Ureter (tissue), 1 donor: ENCODE data around the gene C2orf49. TPM values are rescaled to one million over a fixed set of nuclear protein-coding genes. Genes with fewer than 3 reads are reported as not detected.

Experiments used
- DNase-seq: peaks from one replicate; pipeline ENCODE4 v3.0.0-alpha.2; 2020; ENCODE audit warnings: low spot score
- total RNA-seq: library from RNA; stranded (reverse); gene quantifications from one replicate; pipeline ENCODE4 v1.2.4, GENCODE V29; 2023
- donor health status: DM: yes; HTN: yes; CAD: no.

Gene C2orf49
- total RNA-seq = 17.1 TPM

DNA sequence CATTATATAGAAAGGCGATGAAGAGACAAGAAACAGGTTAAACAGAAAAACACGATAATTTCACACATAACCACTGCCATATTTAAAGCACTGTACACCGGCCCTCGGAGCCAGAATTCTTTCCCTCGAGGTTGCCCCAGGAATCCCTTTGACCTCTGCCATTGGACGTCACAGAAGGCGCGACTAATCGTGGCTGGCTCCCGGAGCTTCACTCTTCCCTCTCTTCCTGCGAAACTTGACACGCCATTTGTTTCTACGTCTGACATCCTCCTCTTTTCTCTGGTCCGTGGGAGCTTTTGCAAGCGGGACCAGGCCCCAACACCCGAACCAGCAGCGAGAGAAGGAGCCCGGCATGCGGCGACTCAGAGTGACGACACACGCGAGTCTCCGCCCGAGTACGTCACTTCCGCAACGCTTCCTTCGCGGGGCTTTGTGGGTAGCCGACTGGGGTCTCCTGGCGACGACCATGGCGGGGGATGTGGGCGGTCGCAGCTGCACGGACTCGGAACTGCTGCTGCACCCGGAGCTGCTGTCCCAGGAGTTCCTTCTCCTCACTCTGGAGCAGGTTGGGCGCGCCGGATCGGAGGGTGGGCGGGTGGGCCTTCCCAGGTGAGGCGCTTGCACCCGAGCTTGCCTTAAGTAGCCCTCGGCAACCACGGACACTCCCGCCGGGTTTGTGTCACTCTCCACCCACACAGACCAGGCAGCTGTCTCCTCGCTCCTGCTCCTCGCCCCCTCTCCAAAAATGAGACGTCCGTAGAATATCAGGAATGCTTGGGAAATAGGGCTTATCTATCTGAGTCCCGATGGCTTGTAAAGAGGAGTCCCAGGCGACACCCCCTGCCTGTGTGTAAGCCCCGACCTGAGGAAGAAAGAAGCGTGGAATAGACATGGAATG lies at the start of gene C2orf49:
Gene C2orf49 (plus strand): TSS at position 419 of the 898 bp plus-strand sequence. CDS start 48 bp downstream, at position 467.
- peak; percentile 89 for DNase-seq

DNA sequence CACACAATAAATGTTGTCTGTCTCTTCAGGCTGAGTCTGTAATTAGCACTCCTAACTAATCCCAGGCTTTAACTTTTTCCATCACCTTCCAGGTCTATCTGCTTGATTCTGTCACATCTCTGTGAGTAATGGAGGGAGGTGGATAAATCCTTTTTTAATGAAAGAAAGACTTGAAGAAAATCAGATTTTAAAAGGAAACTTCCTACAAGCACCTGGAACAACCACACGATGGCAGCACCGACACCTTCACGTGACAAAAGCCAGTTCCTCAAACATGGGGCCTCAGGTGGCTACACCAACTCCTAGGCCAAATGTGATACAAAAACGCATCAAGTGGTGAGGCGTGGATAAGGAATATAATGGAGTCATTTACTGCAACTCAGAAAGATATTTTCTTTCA lies 49.6 kb upstream of the C2orf49 start:
- DNase-seq = no peak

DNA sequence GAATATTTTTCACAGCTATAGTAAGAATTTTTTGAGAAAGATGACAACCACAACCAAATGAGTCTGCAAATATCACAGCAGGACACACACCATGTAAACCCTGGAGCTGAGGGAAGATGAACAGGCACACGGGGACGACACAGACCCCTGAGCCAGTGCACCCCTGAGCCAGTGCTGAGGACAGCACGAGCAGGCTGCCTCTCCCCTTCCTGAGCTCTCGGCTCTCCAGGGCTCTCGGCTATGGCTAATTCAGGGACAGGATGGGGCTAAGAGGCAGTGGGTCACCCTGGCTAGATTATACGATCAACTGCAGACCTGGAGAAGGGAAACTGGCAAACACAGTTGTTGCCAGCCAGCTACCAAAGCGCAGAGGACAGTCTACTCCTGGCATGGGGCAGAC lies 49.2 kb upstream of the C2orf49 start:
- no peak for DNase-seq

DNA sequence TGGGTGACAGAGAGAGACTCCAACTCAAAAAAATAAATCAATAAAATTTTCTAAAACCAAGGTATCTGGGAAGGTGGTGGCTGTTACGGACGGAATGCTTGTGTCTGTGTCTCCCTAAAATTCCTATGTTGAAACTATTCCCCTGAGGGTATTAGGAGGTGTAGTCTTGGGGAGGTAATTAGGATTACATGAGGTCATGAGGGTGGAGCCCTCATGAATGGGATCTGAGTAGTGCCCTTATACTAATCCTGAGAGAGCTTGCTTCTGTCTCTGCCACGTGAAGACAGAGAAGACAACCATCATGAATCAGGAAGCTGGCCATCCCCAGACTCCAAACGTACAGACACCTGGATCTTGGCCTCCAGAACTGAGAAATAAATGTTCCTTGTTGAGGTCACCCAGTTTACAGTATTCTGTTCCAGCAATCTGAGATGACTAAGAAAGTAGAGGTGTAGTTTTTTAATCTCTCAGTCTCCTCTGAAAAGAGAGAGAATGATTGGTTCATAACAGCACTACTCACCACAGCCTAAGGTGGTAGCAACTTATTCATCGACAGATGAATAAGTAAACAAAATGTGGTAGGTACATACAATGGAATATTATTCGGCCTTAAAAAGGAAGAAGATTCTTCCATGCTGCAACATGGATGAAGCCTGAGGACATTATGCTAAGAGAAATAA lies 46.2 kb upstream of the C2orf49 start:
- no peak for DNase-seq

DNA sequence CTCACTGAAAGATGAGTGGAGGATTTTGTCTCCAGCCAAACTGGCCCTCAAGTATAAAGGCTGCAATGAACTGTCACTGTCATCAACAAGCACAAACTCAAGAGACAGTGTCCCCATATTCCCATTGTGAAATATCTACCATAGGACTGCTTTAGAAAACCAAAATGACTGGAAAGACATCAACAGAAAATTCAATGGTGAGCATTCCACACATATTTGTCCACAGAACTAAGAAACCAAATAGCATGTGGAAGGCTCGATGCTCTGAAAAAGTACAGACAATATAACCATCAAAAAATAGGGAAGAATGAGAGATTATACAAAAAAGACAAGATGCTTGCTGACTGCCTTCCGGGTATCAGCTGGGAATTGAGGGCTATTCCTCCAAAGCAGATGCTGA lies 45.4 kb upstream of the C2orf49 start:
- no peak for DNase-seq

DNA sequence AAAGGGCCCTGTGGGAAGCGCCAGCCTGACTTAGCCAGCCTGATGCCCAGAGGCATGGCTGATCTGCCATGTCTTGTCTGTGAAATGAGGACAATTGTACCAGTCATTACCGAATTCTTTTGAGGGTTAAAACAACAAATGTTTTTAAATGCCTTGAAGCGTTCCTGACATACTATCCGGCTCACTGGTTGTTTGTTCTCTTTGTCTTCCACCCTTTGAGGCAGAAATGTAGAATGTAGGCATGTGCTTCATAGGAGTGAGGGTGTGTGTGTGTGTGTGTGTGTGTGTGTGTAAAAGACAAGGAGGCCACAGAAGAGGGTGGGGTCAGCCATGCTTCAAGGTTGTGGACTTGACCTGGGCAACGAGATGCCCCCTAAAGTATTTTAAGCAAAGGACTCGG lies 43.3 kb upstream of the C2orf49 start:
- DNase-seq = no peak

DNA sequence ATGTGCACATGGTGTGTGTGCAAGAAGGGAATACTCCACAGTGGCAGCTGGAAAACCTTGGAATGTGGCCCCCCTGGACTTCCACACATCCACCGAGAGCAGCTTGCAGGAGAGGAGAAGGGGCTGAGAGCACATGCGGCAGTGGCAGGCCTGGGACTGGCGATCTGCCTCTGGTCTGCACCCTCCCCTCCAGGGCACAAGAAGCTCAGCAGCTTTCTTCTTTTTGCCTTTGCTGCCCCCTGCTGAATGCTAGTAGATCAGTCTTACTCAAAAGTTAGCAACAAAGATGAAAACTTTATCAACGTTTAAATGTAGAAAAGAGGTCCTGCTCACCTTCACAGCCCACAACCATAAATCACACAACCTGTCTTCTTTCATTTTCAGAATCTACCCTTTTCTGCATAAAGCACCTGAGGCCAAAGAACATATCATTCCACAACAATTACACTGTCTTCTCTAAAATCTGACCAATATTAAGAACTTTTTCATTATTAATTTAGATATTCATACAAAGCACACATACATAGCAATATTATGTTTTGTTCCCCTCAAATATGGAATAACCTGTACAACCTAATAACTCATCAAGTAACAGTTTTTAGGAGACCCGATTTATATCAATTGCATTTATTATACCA lies 42.4 kb upstream of the C2orf49 start:
- DNase-seq = no peak

DNA sequence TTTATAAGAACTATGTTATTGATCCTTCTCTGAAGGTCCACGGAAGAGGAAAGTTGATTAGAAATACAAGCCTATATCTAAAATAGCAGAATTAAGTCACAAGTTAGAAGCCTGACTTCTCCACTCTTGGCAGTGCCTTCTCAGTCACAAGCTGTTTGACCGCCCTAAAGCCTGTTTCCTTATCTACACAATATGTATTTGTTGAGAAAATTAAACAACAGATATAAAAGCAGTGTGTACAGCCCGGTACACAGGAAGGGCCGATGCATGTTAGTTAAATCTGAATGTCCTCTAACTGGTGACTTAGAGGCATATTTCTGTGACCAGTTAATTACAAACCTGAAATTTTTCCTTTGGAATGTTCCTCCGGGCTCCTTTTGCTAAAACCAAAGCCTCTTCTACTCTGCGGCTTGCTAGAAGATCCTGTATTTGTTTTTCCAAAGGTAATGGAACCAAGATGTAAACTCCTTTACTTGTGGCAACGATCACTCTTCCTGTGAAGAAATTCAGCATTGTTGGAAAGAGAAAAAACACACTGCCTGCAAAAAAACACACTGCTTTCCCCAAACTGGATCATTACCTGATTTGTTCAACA lies 41.2 kb upstream of the C2orf49 start:
- DNase-seq = no peak

DNA sequence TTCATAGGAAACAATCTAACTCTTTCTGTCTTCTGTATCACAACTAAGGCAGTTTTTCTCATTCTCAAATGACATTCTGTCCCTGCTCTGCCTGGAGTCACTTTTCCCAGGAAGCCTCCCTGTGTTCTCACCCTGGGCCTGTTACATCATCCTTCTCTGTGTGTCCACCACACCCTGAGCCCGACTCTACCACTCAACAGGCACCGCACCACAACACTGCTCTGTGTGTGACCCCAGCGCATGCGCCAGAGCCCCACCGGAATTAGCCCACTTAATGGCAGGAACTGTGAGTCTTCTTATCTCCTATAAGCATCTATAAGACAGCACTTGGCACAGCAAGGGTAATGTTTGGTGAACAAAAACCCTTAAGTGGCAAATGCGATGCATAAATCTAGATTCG lies 40.1 kb upstream of the C2orf49 start:
- DNase-seq = no peak

DNA sequence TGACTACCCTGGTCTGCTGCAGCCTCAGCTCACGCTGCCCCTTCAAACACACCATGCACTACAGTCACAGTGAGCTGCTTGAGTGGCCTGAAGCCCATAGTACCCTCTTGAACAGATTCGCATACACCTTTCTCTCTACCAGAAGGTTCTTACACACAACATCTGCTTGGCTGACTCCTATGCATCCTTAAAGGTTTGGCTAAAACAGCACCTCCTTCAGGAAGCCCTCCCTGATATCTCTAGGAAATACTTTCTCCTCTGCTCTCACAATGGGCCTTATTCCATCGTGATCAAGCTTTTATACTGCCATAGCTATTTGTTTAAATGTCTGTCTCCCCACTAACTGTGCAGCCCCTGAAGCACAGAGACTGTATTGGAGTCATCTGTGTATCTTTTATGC lies 39.3 kb upstream of the C2orf49 start:
- no peak for DNase-seq

DNA sequence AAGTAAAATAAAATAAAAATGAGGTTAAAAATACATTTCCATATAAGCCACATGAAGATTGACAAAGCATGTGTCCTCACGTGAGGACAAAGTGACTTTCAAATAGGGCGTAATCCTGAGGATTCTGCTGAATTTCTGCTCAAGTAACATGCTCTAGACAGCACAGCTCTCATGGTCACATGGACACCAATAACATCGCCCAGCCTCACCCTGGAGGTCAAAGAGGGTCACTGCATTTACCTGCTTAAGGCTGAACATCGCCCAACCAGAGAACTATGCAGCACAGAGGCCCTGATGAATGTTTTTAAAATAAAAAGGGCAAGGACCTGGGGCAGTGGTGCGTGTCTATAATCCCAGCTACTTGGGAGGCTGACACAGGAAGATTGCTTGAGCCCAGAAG lies 38.0 kb upstream of the C2orf49 start:
- no peak for DNase-seq

DNA sequence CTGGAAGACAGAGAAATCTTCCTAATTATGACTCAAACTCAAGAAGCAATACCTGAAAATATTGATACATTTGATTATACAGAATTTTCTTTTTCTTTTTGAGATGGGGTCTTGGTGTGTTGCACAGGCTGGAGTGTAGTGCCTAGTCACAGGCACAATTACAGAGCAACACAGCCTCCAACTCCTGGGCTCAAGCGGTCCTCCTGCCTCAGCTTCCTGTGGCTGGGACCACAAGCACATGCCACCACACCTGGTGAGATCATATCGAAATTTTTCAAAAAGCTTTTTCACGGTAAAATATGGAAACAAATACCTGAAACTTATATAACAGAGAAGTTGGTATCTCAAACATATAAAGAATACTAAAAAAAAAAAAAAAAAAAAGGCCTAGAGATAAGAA lies 35.7 kb upstream of the C2orf49 start:
- DNase-seq = no peak

DNA sequence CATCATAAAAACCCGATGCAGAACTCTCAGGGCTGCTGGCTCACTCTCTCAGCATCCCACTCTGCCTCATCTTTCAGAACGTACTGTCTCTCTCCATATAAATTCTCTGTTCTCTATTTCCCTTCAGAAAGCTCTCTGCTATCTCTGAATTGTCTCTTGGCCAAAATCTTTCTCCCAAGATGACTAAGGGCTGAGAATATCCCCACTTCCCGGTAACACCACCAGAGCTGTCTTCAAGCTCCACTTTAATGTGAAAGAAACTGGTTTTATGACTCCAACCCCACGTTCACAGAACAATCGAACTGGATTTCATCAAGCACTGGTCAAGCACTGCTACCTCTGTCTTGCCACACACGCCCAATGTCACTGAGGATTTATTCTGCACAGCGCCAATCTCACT lies 30.2 kb upstream of the C2orf49 start:
- DNase-seq = no peak

DNA sequence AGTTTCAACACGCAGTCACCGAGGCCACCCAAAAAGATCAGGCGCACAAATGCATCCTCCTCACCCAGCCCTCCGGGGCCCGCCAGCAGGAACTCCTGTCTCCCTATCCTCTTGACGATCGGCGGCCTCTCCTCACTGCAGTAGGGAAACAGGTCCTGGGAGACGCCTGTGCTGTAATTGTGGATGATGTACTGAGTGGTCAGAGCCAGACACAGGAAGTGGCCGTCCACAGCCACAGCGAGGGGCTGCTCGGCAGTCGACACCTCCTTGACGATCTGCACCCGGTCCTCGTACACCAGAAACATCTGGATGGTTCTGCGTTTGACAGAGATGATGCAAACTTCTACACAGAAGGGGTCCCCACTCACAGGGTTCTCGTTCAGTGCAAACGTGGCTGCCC lies 29.8 kb upstream of the C2orf49 start:
- DNase-seq = no peak

DNA sequence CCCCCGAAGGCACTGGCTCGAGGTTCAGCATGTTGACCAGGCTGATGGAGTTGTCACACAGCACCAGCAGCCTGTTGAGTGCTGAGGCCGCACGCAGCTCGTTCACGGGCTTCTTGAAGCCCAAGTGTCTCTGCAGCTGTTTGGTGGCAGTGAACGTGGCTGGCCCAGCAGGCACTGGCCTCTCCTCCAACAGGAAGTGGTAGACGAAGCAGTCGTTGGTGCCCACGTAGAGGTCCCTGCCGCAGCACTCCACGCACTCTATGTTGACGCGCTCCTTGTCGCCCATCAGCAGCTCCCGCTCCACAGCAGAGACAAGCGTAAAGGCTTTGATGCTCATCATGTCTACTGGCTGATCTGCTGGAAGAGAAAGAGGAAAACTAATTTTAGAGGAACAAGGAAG lies 29.4 kb upstream of the C2orf49 start:
- no peak for DNase-seq

DNA sequence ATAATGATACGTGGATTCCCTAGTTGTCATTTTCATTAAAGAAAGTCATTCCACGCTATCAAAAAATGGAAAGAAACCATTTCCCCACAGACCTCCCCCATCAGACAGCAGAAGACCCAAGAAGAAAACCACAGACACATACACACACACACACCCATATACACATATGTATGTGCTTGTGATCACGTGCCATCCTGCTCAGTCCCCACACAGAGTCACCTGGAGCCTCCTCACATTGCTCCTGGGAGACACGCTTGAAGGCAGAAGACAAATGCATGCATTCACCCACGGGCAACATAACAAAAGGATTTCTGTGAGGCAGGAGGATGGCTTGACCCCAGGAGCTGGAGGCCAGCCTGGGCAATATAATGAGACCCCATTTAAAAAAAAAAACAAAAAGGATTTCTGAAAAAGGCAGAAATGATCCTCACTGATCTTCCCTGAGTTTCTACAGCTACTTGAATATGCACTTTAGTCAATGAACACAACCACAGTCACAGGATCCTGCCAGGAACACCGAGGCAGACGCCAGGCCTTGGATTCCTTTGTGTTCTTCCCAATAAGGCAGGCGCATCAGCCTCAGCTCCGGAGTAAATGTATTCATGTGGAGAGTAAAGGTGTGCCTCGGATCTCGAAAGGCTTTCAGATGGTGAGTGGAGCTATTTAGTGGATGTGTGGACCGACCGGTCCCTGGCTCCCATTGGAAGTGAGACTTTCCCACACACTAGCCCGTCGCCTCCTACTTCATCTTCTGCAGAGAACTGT lies 28.8 kb upstream of the C2orf49 start:
- DNase-seq = no peak

DNA sequence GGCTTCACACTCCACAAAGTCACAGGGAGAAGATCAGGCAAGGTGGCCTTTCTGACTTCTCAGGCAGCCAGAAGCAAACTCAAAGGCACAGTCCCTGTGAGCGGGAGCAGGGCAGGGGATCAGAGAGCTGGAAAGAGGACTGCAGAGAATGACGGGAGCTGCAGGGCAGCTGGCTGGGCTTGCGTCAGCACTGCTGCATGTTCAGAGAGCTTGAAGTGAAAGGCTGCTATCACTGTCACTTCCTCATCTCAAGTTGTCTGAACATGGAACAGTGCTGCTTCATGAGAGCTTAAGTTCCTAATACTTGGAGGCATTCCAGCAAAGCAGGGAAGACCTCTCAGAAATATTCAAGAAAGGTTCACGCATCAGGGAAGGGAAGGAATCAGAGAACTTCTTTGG lies 28.2 kb upstream of the C2orf49 start:
- DNase-seq = no peak

DNA sequence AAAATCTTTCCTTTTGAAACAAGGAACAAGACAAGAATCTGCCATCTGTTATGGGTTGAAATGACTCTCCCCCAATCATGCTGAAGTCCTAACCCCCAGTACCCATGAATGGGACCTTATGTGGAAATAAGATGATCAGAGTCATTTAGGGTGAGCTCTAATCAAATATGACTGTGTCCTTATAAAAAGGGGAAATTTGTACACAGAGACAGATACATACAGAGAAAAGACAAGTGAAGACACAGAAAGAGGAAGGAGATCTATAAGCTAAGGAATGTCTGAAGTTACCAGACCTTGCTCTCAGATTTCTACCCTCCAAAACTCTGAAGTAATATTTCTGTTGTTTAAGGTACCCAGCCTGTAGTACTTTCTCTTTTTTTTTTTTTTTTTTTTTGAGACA lies 23.5 kb upstream of the C2orf49 start:
- DNase-seq = no peak

DNA sequence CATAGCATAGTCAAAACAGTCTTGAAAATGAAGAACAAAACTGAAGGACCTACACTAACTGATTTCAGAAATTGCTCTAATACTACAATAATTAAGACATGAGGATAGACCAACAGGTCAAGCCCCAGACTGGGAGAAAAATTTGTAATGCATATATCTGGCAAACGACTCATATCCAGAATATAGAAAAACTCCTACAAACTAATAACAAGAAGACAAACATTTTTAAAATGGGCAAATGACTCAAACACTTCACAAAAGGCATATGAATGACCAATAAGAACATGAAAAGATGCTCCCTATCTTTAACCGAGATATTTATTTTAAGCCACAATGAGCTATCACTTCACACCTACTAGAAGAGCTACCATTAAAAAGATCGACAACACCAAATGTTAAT lies 22.0 kb upstream of the C2orf49 start:
- no peak for DNase-seq

DNA sequence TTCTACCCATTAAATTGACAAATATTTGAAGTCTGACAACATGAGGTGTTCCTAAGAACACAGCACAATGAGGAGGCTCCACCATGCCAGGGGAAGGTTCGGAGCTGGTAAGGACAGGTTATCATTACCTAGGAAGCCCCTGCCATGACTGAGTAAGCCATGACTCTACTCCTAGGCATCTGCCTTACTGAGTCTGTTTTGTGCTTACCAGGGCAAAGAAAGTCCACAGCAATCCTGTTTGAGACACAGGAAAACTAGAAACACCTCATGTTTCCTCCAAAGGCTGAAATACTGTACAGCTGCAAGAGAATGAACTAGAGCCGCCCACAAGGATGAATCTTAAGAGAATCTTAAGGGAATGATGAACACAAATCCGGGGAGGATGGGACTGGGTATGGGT lies 19.4 kb upstream of the C2orf49 start:
- no peak for DNase-seq

DNA sequence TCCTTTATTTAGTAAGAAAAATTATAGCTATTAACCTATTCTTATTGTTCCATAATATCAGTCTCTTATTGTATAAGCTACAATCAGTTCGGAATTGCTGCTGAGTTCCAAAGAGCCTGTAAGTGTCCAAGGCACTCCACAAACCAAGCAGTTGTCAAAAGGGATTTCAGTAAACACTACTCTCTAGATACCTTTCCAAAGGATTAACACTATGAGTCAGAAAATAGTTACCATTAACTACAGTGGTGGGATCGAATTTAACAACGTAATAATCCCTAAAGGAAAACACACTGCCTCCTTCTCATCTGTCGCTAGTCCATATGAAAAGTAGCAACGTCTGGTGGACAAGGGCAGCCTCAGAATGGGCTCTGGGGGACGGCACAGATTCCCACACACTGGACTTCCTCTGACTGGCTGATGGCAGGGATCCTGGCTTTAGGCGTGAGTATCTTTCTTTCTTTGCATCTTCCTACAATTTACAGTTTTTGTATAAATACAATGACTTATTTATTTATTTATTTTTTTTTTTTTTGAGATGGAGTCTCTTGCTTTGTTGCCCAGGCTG lies 16.6 kb upstream of the C2orf49 start:
- DNase-seq = no peak
